NCI-H2171 treated with DMSO at 0.1 percent for 48 hours (cell line): ENCODE measurements around the gene ZNF621.
A peak's percentile ranks its signal among the peaks of the same experiment; 100 is the strongest.

Source experiments
- DNase-seq: peaks from one replicate; lab custom pipeline; 2025; lab: John Stamatoyannopoulos, UW

ZNF621 gene

GRCh38 chr3:40524568-40525285 is at the start of gene ZNF621:
Gene ZNF621, plus strand, starts transcription at chr3:40524960. Its CDS starts 881 bp downstream, at chr3:40525841.
- DNase-seq = peak; percentile 52

- peak; percentile 35 for DNase-seq
Observed at GRCh38 chr3:40476478-40477470, 48.0 kb upstream of the ZNF621 start, which contains the start of gene ZNF619. Gene ZNF619, plus strand, starts transcription at chr3:40477122. Its CDS starts 858 bp downstream, at chr3:40477980.

GRCh38 chr3:40477666-40478065 is 47.1 kb upstream of the ZNF621 start:
- no peak for DNase-seq

- DNase-seq = no peak
Observed at GRCh38 chr3:40487172-40487571, 37.6 kb upstream of the ZNF621 start.

GRCh38 chr3:40490916-40491315 is 33.8 kb upstream of the ZNF621 start:
- DNase-seq = no peak

GRCh38 chr3:40494698-40495097 is 30.1 kb upstream of the ZNF621 start:
- no peak for DNase-seq

- no peak for DNase-seq
Observed at GRCh38 chr3:40497288-40497687, 27.5 kb upstream of the ZNF621 start.

GRCh38 chr3:40499952-40500351 is 24.8 kb upstream of the ZNF621 start:
- DNase-seq = no peak

- DNase-seq = no peak
Observed at GRCh38 chr3:40502034-40502433, 22.7 kb upstream of the ZNF621 start.

- no peak for DNase-seq
Observed at GRCh38 chr3:40504636-40505430, 19.9 kb upstream of the ZNF621 start.

- DNase-seq = peak; percentile 84
Observed at GRCh38 chr3:40505599-40506462, 18.9 kb upstream of the ZNF621 start, which contains the start of gene ZNF620. Gene ZNF620, plus strand, starts transcription at chr3:40506039. Its CDS starts 314 bp downstream, at chr3:40506353.

- no peak for DNase-seq
Observed at GRCh38 chr3:40511031-40511718, 13.6 kb upstream of the ZNF621 start.

GRCh38 chr3:40516201-40516600 is 8.6 kb upstream of the ZNF621 start:
- DNase-seq = no peak

- DNase-seq = no peak
Observed at GRCh38 chr3:40518067-40518466, 6.7 kb upstream of the ZNF621 start.

GRCh38 chr3:40518848-40519247 is 5.9 kb upstream of the ZNF621 start:
- DNase-seq = no peak

GRCh38 chr3:40521254-40521653 is 3.5 kb upstream of the ZNF621 start:
- no peak for DNase-seq

- no peak for DNase-seq
Observed at GRCh38 chr3:40523781-40524180, 979 bp upstream of the ZNF621 start.

- DNase-seq = no peak
Observed at GRCh38 chr3:40524222-40524567, 565 bp upstream of the ZNF621 start.

GRCh38 chr3:40528426-40528825 is 3.7 kb downstream of the ZNF621 start:
- no peak for DNase-seq

GRCh38 chr3:40532252-40532651 is 7.5 kb downstream of the ZNF621 start:
- no peak for DNase-seq
